Naive B cell (primary cell): ENCODE measurements around the gene CDC42SE2. TPM values are rescaled to one million over a fixed set of nuclear protein-coding genes. Genes with fewer than 3 reads are reported as not detected.
"Not testable (repeated sequence)": the region's sequence is repeated elsewhere in the genome, so short reads cannot be mapped to it uniquely, and the experiment has no call there.

Experiments
- ATAC-seq, 2 donors: fragments of 150-1000 bp; cut with Tn5 transposase; 2 replicates each; pipeline ENCODE4 v1.10.0; 2021; ENCODE audit warnings: low read depth in 2 of 2, mild to moderate bottlenecking in 2 of 2, moderate library complexity in 2 of 2
- DNase-seq: peaks from one replicate; pipeline ENCODE4 v3.0.0; 2022
- H3K27ac Mint-ChIP-seq, 6 donors: one replicate each; pipeline ENCODE4 v1.8.0; 2020 to 2022; ENCODE audit warnings: mild to moderate bottlenecking in 6 of 6, mixed read lengths in 6 of 6, moderate library complexity in 5 of 6, inconsistent platforms in 2 of 6
- H3K27me3 Mint-ChIP-seq, 3 donors: one replicate each; pipeline ENCODE4 v1.8.0; 2021 to 2022; ENCODE audit warnings: mixed read lengths in 3 of 3, mild to moderate bottlenecking in 1 of 3
- H3K36me3 Mint-ChIP-seq, 2 donors: one replicate each; pipeline ENCODE4 v1.8.0; 2020 to 2022; ENCODE audit warnings: mixed read lengths in 2 of 2, inconsistent platforms in 1 of 2, mild to moderate bottlenecking in 1 of 2
- H3K4me1 Mint-ChIP-seq, 3 donors: one replicate each; pipeline ENCODE4 v1.8.0; 2020 to 2022; ENCODE audit warnings: mixed read lengths in 3 of 3, inconsistent platforms in 1 of 3, mild to moderate bottlenecking in 1 of 3, moderate library complexity in 1 of 3
- H3K4me3 Mint-ChIP-seq, 8 donors: one replicate each; pipeline ENCODE4 v1.8.0; 2020 to 2022; ENCODE audit warnings: mild to moderate bottlenecking in 8 of 8, mixed read lengths in 8 of 8, moderate library complexity in 8 of 8, inconsistent platforms in 2 of 8
- H3K9me3 Mint-ChIP-seq, 7 donors: one replicate each; pipeline ENCODE4 v1.8.0; 2020 to 2022; ENCODE audit warnings: mixed read lengths in 7 of 7, mild to moderate bottlenecking in 5 of 7, inconsistent platforms in 2 of 7, moderate library complexity in 1 of 7
- polyA plus RNA-seq, 6 donors: library from polyadenylated mRNA; unstranded; fragments of 300-500 nt; fragmentation: Illumina TruSeq; gene quantifications; one replicate each; pipeline ENCODE4 v1.2.3, GENCODE V29; 2021; ENCODE audit warnings: low read depth in 6 of 6

Gene CDC42SE2
- polyA plus RNA-seq, 6 donors from 2014 or later = 168 to 314 (median 243) TPM

- ATAC-seq (peak; percentile 45 to 59), DNase-seq (no peak)
- Mint-ChIP-seq H3K36me3 (peaks cover 0 to 7% of the 10 kb centered on the region in 2 donors), H3K27ac (peak overlapping the region; percentile 52 to 96 (median 87)), H3K9me3 (no peaks in the 10 kb centered on the region), H3K4me3 (peak overlapping the region; percentile 56 to 83 (median 73)), H3K27me3 (no peaks in the 10 kb centered on the region), H3K4me1 (peaks cover 48 to 91% (median 74%) of the 10 kb centered on the region in 3 donors)
Measured at GRCh38 chr5:131272724-131273123, 8.9 kb downstream of the CDC42SE2 start.

DNA sequence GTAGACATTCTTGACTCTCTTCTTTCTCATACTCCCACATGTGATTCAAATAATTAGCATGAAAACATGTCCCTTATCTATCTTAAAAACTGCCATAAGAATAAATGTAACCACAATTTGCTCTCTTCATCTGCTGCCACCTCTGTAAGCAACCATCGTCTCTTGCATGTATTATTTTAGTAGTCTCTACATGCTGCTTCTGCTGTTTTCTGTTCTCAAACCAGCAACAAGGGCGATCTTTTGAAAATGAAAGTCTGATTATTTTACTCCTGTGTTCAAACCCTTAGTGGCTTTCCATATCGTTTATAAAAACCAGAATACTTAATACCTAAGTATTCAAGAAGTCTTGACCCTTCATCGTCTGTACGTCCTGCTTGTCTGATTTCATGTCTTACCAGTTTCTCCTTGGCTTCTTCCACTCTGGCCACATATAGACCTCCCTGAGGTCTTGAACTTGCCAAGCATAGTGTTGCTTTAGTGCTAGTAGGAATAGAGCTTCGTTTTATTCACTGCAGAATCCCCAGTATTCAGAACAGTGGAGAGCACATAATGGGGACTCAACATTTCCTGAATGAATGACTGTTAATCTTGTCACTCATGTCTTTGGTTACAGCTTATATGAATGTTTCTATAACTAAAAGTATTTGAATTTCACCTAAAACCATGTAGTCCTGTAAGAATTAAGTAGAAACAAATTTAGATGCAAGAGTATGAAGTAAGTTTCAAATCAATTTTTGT is 10.6 kb downstream of the CDC42SE2 start:
- H3K27ac Mint-ChIP-seq = peak overlapping the region; percentile 62 to 89 (median 78)
- H3K4me1 Mint-ChIP-seq = peaks cover 56 to 91% (median 87%) of the 10 kb centered on the region in 3 donors
- H3K27me3 Mint-ChIP-seq = no peaks in the 10 kb centered on the region
- peak overlapping the region; percentile 30 to 69 (median 49) for H3K4me3 Mint-ChIP-seq
- DNase-seq = no peak
- H3K36me3 Mint-ChIP-seq = peaks cover 0 to 7% of the 10 kb centered on the region in 2 donors
- H3K9me3 Mint-ChIP-seq = peaks cover 0 to 3% (median 0%) of the 10 kb centered on the region in 7 donors
- no peak for ATAC-seq

DNA sequence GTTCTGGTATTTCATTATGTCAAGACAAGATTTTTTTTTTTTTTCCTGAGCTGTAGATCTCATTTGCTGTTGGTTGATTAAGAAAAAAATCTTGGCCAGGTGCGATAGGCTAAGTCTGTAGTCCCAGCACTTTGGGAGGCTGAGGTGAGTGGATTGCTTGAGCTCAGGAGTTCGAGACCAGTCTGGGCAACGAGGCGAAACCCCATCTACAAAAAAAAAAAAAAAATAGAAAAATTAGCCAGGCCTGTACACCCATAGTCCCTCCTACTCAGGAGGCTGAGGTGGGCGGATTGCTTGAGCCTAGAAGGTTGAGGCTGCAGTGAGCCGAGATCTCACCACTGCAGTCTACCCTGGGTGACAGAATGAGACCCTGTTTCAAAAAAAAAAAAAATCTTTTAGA is 12.2 kb downstream of the CDC42SE2 start:
- Mint-ChIP-seq H3K9me3 (peaks cover 0 to 3% (median 0%) of the 10 kb centered on the region in 7 donors), H3K4me1 (peaks cover 54 to 90% (median 81%) of the 10 kb centered on the region in 3 donors), H3K27me3 (no peaks in the 10 kb centered on the region), H3K36me3 (peaks cover 0 to 7% of the 10 kb centered on the region in 2 donors), H3K4me3 (peak overlapping the region in 7 of 8 donors; percentile 15 to 71 (median 51)), H3K27ac (peak overlapping the region; percentile 27 to 69 (median 63))
- DNase-seq (no peak), ATAC-seq (peak; percentile 12 to 18)

DNA sequence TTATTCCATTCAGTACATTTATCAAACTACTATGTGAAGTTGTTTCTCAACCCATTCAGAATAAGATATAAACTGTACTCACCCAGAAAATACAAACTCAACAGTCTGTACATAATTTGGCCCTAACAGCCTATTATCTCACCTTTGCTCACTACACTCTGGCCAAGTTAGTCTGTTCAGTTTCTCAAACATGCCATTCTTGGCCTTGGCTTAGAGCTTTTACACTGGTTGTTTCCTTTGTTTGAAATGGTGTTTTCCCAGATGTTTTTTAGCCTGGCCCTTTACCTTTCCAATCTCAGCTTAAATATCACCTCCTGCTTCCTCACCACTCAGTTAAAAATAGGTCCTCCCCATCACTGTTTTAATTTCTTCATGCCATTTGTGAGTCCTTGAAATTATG is 13.6 kb downstream of the CDC42SE2 start:
- Mint-ChIP-seq H3K9me3 (peaks cover 0 to 3% (median 0%) of the 10 kb centered on the region in 7 donors), H3K4me1 (peaks cover 54 to 90% (median 80%) of the 10 kb centered on the region in 3 donors), H3K4me3 (peak overlapping the region in 4 of 8 donors; percentile 9 to 78 (median 48)), H3K36me3 (peaks cover 0 to 4% of the 10 kb centered on the region in 2 donors), H3K27ac (peak overlapping the region in 4 of 6 donors; percentile 88 to 95 (median 90)), H3K27me3 (no peaks in the 10 kb centered on the region)
- ATAC-seq (no peak), DNase-seq (no peak)

- H3K27ac Mint-ChIP-seq = peak overlapping the region; percentile 85 to 95 (median 90)
- H3K9me3 Mint-ChIP-seq = peaks cover 0 to 3% (median 0%) of the 10 kb centered on the region in 7 donors
- ATAC-seq = no peak
- peaks cover 50 to 92% (median 77%) of the 10 kb centered on the region in 3 donors for H3K4me1 Mint-ChIP-seq
- H3K4me3 Mint-ChIP-seq = peak overlapping the region in 7 of 8 donors; percentile 24 to 78 (median 53)
- H3K36me3 Mint-ChIP-seq = peaks cover 0 to 1% of the 10 kb centered on the region in 2 donors
- H3K27me3 Mint-ChIP-seq = no peaks in the 10 kb centered on the region
- DNase-seq = no peak
Measured at GRCh38 chr5:131277875-131278740, 14.3 kb downstream of the CDC42SE2 start.

DNA sequence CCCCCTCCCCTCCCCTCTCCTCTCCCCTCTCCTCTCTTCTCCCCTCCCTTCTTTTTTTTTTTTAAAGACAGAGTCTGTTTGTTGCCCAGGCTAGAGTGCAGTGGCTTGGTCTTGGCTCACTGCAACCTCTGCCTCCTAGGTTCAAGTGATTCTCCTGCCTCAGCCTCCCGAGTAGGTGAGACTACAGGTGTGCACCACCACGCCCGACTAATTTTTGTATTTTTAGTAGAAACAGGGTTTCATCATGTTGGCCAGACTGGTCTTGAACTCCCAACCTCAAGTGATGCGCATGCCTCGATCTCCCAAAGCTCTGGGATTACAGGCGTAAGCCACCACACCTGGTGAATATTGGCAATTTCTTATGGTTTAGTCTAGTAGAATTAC is 14.9 kb downstream of the CDC42SE2 start:
- not testable (repeated sequence) for H3K27me3 Mint-ChIP-seq, DNase-seq, H3K9me3 Mint-ChIP-seq, H3K36me3 Mint-ChIP-seq
- H3K4me1 Mint-ChIP-seq = peaks cover 53 to 98% (median 80%) of the 10 kb centered on the region in 3 donors
- peak overlapping the region in 7 of 8 donors; percentile 6 to 84 (median 77) for H3K4me3 Mint-ChIP-seq
- H3K27ac Mint-ChIP-seq = peak overlapping the region; percentile 90 to 98 (median 96)
- ATAC-seq = peak in 1 of 2 donors; percentile 5

DNA sequence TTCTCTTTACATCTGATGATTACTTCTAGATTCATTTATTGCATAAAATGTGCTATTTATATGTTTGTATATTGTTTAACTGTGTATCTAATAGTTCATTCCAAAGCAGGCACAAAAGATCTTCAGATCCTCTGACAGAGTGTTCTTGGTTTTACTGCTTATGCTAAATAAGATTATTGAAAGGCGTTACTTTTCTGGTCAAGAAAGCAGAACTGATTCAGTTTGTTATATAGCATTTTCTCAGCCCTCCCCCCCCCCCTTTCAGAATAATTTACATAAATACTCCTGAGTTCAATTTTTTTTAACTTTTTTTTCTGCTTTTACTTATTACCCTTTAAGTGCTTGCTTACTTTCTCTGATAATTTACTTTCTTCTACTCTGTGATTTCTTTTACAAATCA is 15.4 kb downstream of the CDC42SE2 start:
- ATAC-seq = peak; percentile 67 to 77

DNA sequence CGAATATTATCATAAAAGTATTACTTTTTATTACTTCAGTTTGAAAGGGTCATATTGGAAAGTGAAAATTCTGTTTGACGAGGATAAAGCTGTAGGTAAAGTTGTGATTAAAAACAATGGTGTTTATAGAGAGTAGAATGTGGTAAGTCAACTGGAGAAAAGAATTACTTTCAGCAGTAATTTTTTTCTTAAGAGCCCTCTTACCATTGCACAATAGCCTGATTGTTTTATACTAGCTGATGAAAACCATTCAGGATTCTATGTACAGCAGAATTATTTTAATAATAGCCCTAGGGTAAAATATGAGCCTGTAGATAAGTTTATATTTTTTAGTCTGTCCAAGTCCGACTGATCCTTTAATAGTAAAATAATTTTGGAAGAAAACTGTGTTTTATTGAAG is 16.6 kb downstream of the CDC42SE2 start:
- DNase-seq (no peak), ATAC-seq (no peak)
- Mint-ChIP-seq H3K9me3 (peaks cover 0 to 3% (median 0%) of the 10 kb centered on the region in 7 donors), H3K27me3 (no peaks in the 10 kb centered on the region), H3K4me1 (peaks cover 46 to 97% (median 70%) of the 10 kb centered on the region in 3 donors), H3K4me3 (peak overlapping the region in 5 of 8 donors; percentile 49 to 79 (median 63)), H3K36me3 (peaks cover 0 to 4% of the 10 kb centered on the region in 2 donors), H3K27ac (peak overlapping the region in 2 of 6 donors; percentile 75 to 98)

More for the DNA sequence above, 15.4 kb downstream of the CDC42SE2 start:
- Mint-ChIP-seq H3K4me1 (peaks cover 50 to 97% (median 75%) of the 10 kb centered on the region in 3 donors), H3K36me3 (peaks cover 0 to 4% of the 10 kb centered on the region in 2 donors), H3K27ac (peak overlapping the region; percentile 90 to 98 (median 96)), H3K27me3 (no peaks in the 10 kb centered on the region), H3K9me3 (peaks cover 0 to 3% (median 0%) of the 10 kb centered on the region in 7 donors), H3K4me3 (peak overlapping the region; percentile 58 to 84 (median 76))
- DNase-seq = peak; percentile 46

GRCh38 chr5:131281133-131281867 is 17.4 kb downstream of the CDC42SE2 start:
- H3K27me3 Mint-ChIP-seq = no peaks in the 10 kb centered on the region

GRCh38 chr5:131281868-131282234 is 18.0 kb downstream of the CDC42SE2 start:
- ATAC-seq (no peak), DNase-seq (no peak)
- peak overlapping the region in 6 of 8 donors; percentile 17 to 63 (median 52) for H3K4me3 Mint-ChIP-seq
- peaks cover 50 to 94% (median 65%) of the 10 kb centered on the region in 3 donors for H3K4me1 Mint-ChIP-seq
- H3K9me3 Mint-ChIP-seq = peaks cover 0 to 3% (median 0%) of the 10 kb centered on the region in 7 donors
- H3K27me3 Mint-ChIP-seq = no peaks in the 10 kb centered on the region
- H3K27ac Mint-ChIP-seq = peak overlapping the region in 5 of 6 donors; percentile 6 to 79 (median 75)
- peaks cover 0 to 4% of the 10 kb centered on the region in 2 donors for H3K36me3 Mint-ChIP-seq

More at GRCh38 chr5:131281133-131281867, 17.4 kb downstream of the CDC42SE2 start:
- H3K36me3 Mint-ChIP-seq = peaks cover 0 to 4% of the 10 kb centered on the region in 2 donors
- H3K4me1 Mint-ChIP-seq = peaks cover 46 to 97% (median 67%) of the 10 kb centered on the region in 3 donors
- ATAC-seq (peak in 1 of 2 donors; percentile 20), DNase-seq (no peak)
- peak overlapping the region; percentile 1 to 79 (median 68) for H3K27ac Mint-ChIP-seq
- peak overlapping the region in 6 of 8 donors; percentile 17 to 63 (median 43) for H3K4me3 Mint-ChIP-seq
- H3K9me3 Mint-ChIP-seq = peaks cover 0 to 3% (median 0%) of the 10 kb centered on the region in 7 donors

DNA sequence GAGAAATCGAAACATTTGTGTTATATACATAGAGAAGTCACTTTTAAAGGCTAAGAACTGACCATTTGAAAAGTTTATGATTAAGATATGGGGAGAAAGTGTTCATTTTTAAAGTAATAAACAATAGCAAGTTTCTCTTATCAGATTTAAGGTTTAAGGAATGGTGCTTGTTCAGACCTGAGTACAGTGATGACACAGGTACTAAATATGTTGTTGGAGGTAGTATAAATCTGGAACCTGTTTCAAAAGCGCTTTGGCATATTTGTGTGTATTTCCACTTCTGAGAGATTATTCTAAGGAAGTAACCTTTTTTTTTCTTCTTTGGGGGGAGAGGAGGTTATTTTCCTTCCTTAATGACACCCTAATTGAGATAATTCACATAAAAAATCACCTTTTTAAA is 18.4 kb downstream of the CDC42SE2 start:
- ATAC-seq (no peak), DNase-seq (no peak)
- H3K9me3 Mint-ChIP-seq = peaks cover 0 to 3% (median 0%) of the 10 kb centered on the region in 7 donors
- H3K4me1 Mint-ChIP-seq = peaks cover 49 to 90% (median 65%) of the 10 kb centered on the region in 3 donors
- H3K27ac Mint-ChIP-seq = peak overlapping the region in 4 of 6 donors; percentile 6 to 78 (median 44)
- no peaks in the 10 kb centered on the region for H3K27me3 Mint-ChIP-seq
- H3K36me3 Mint-ChIP-seq = peaks cover 0 to 4% of the 10 kb centered on the region in 2 donors
- peak overlapping the region in 4 of 8 donors; percentile 18 to 63 (median 52) for H3K4me3 Mint-ChIP-seq

GRCh38 chr5:131285703-131286399 is 22.0 kb downstream of the CDC42SE2 start:
- peak; percentile 34 to 39 for ATAC-seq
- no peak for DNase-seq

More at GRCh38 chr5:131285703-131286399, 22.0 kb downstream of the CDC42SE2 start:
- Mint-ChIP-seq H3K27ac (peak overlapping the region in 4 of 6 donors; percentile 8 to 45 (median 38)), H3K36me3 (peaks cover 0 to 4% of the 10 kb centered on the region in 2 donors), H3K4me3 (peak overlapping the region in 2 of 8 donors; percentile 3 to 52), H3K9me3 (no peaks in the 10 kb centered on the region), H3K4me1 (peaks cover 46 to 84% (median 47%) of the 10 kb centered on the region in 3 donors), H3K27me3 (no peaks in the 10 kb centered on the region)
